ENCODE data around the gene ARMC9. TPM values are rescaled to one million over a fixed set of nuclear protein-coding genes. Genes with fewer than 3 reads are reported as not detected.

The ARMC9 gene
- total and polyA plus RNA-seq, 2 donors from 2014 or later, result 7.3 to 18.2 TPM

DNA sequence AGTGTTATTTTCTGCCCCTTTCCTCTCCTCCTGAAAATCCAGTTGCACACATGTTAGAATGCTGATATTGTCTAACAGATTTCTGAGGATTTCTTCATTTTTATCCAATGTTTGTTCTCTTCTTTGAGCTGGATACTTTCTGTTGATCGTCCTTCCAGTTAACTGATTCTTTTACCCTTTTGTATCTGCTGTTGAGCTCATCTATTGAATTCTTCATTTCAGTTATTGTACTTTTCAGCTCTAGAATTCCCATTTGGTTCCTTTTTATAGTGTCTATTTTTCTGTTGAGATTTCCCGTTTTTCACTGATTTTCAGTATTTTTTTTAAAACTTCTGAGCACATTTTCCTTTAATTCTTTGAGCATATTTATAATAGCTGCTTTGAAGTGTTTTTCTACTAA, 119.1 kb downstream of the ARMC9 start:
- Histone ChIP-seq H3K27me3 (ENCODE audit: control insufficient read depth, insufficient read depth, low read length) (no peaks in the 10 kb centered on the region), H3K9me3 (ENCODE audit: control insufficient read depth in 2 of 3, insufficient read depth in 1 of 3, low read length in 3 of 3) (no peaks in the 10 kb centered on the region), H3K4me1 (ENCODE audit: control insufficient read depth in 2 of 3, insufficient read depth in 2 of 3, low read depth in 1 of 3, low read length in 3 of 3) (no peaks in the 10 kb centered on the region), H3K36me3 (ENCODE audit: control insufficient read depth in 2 of 3, insufficient read depth in 3 of 3, low read length in 3 of 3) (no peaks in the 10 kb centered on the region), H3K27ac (ENCODE audit: low read depth in 2 of 2, low read length in 2 of 2) (no peak overlapping the region), H3K4me3 (ENCODE audit: low read length in 3 of 3) (no peak overlapping the region), H3K9ac (ENCODE audit: low read length in 3 of 3) (no peak overlapping the region)
- FAIRE-seq (no peak), DNase-seq (no peak)
- TF ChIP-seq, protein P1, sequence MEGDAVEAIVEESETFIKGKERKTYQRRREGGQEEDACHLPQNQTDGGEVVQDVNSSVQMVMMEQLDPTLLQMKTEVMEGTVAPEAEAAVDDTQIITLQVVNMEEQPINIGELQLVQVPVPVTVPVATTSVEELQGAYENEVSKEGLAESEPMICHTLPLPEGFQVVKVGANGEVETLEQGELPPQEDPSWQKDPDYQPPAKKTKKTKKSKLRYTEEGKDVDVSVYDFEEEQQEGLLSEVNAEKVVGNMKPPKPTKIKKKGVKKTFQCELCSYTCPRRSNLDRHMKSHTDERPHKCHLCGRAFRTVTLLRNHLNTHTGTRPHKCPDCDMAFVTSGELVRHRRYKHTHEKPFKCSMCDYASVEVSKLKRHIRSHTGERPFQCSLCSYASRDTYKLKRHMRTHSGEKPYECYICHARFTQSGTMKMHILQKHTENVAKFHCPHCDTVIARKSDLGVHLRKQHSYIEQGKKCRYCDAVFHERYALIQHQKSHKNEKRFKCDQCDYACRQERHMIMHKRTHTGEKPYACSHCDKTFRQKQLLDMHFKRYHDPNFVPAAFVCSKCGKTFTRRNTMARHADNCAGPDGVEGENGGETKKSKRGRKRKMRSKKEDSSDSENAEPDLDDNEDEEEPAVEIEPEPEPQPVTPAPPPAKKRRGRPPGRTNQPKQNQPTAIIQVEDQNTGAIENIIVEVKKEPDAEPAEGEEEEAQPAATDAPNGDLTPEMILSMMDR (IDR thresholded peaks at IDR 0.05; ENCODE audit: borderline replicate concordance, extremely low read depth, insufficient read depth), result no peak
- intact Hi-C loops (cut with DNase I), result no loop called here

DNA sequence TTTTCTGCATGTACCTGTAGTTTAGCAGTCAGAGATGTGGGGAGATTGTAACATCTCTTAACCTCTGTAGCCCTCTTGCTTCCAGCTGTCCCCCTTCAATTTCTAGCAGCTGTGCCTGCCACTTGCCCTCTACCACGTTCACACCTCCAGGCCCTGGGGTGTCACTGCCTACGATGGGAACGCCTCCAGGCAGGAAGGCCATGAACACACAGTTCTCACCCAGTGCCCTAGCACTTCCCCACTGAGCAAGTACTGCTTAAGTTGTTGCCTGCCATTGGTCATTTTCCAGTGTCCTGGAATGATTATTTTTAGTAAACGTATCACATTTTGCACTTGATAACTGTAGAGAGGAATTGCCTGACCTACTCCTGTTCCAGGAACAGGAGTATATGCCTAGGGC, 120.0 kb downstream of the ARMC9 start:
- Histone ChIP-seq H3K27ac (ENCODE audit: low read depth in 2 of 2, low read length in 2 of 2) (no peak overlapping the region), H3K9me3 (ENCODE audit: control insufficient read depth in 2 of 3, insufficient read depth in 1 of 3, low read length in 3 of 3) (no peaks in the 10 kb centered on the region), H3K36me3 (ENCODE audit: control insufficient read depth in 2 of 3, insufficient read depth in 3 of 3, low read length in 3 of 3) (no peaks in the 10 kb centered on the region), H3K9ac (ENCODE audit: low read length in 3 of 3) (no peak overlapping the region), H3K4me3 (ENCODE audit: low read length in 3 of 3) (no peak overlapping the region), H3K4me1 (ENCODE audit: control insufficient read depth in 2 of 3, insufficient read depth in 2 of 3, low read depth in 1 of 3, low read length in 3 of 3) (no peaks in the 10 kb centered on the region), H3K27me3 (ENCODE audit: control insufficient read depth, insufficient read depth, low read length) (no peaks in the 10 kb centered on the region)
- FAIRE-seq (no peak), DNase-seq (peak in 1 of 5 donors; percentile 25)
- intact Hi-C loops (cut with DNase I), result no loop called here
- TF ChIP-seq, protein P1 (IDR thresholded peaks at IDR 0.05; ENCODE audit: borderline replicate concordance, extremely low read depth, insufficient read depth), result no peak

DNA sequence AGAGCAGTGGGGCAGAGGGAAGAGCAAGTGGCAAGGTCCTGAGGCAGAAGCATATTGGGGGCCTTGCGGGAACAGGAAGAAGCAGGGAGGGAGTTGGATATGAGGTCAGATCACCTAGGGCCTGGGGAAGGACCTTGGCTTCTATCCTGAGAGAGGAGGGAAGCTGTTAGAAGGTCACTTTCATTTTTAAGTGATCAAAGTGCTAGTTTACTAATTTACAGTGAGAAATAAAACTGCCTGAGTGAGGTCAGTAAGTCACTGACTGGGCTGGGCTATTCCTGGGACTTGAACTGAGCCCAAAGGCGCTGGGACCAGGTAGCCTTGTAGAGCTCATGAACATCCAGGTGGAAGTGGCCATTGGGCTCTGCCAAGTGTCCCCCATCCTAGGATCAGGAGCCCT, 120.5 kb downstream of the ARMC9 start:
- H3K4me1 ChIP-seq (ENCODE audit: control insufficient read depth in 2 of 3, insufficient read depth in 2 of 3, low read depth in 1 of 3, low read length in 3 of 3), result no peaks in the 10 kb centered on the region
- H3K9me3 ChIP-seq (ENCODE audit: control insufficient read depth in 2 of 3, insufficient read depth in 1 of 3, low read length in 3 of 3), result no peaks in the 10 kb centered on the region
- no peaks in the 10 kb centered on the region for H3K36me3 ChIP-seq (ENCODE audit: control insufficient read depth in 2 of 3, insufficient read depth in 3 of 3, low read length in 3 of 3)
- DNase-seq (peak in 1 of 5 donors; percentile 7), FAIRE-seq (no peak)
- H3K27ac ChIP-seq (ENCODE audit: low read depth in 2 of 2, low read length in 2 of 2), result no peak overlapping the region
- TF ChIP-seq, protein P1 (IDR thresholded peaks at IDR 0.05; ENCODE audit: borderline replicate concordance, extremely low read depth, insufficient read depth), result no peak
- H3K9ac ChIP-seq (ENCODE audit: low read length in 3 of 3), result no peak overlapping the region
- intact Hi-C loops (cut with DNase I), result no loop called here
- H3K4me3 ChIP-seq (ENCODE audit: low read length in 3 of 3), result no peak overlapping the region
- no peaks in the 10 kb centered on the region for H3K27me3 ChIP-seq (ENCODE audit: control insufficient read depth, insufficient read depth, low read length)

DNA sequence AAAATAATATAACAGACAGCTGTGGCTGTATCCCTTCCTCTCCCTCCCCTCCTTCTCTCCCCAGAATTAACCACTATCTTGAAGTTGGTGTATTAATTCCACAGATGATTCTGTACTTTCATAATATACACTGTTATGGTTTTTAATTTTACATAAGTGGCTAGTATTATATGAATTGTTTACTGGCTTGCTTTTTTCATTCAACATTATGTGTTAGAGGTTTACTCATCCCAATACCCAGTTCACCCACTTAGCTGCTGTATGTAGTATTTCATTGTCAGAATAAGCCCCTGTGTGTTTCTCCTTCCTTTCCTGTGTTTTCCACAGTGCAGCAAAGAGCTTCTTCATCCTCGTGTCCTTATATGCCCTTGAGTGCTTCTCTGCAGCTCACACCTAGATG, 121.4 kb downstream of the ARMC9 start:
- FAIRE-seq (no peak), DNase-seq (no peak)
- no peak overlapping the region for H3K9ac ChIP-seq (ENCODE audit: low read length in 3 of 3)
- no peaks in the 10 kb centered on the region for H3K36me3 ChIP-seq (ENCODE audit: control insufficient read depth in 2 of 3, insufficient read depth in 3 of 3, low read length in 3 of 3)
- H3K27ac ChIP-seq (ENCODE audit: low read depth in 2 of 2, low read length in 2 of 2), result no peak overlapping the region
- H3K4me1 ChIP-seq (ENCODE audit: control insufficient read depth in 2 of 3, insufficient read depth in 2 of 3, low read depth in 1 of 3, low read length in 3 of 3), result no peaks in the 10 kb centered on the region
- TF ChIP-seq, protein P1 (IDR thresholded peaks at IDR 0.05; ENCODE audit: borderline replicate concordance, extremely low read depth, insufficient read depth), result no peak
- no peaks in the 10 kb centered on the region for H3K9me3 ChIP-seq (ENCODE audit: control insufficient read depth in 2 of 3, insufficient read depth in 1 of 3, low read length in 3 of 3)
- no peak overlapping the region for H3K4me3 ChIP-seq (ENCODE audit: low read length in 3 of 3)
- intact Hi-C loops (cut with DNase I), result no loop called here
- no peaks in the 10 kb centered on the region for H3K27me3 ChIP-seq (ENCODE audit: control insufficient read depth, insufficient read depth, low read length)
